Body of pancreas (tissue), 4 donors: Measurements from ENCODE around the gene FOXJ3.

Experiments used
- POLR2A ChIP-seq, 3 donors: fragments of 450-650 bp; IDR thresholded peaks; one replicate each; pipeline ENCODE4 v1.6.1; 2016; ENCODE audit warnings: antibody characterized with exemption in 3 of 3, mild to moderate bottlenecking in 2 of 3
- TF ChIP-seq, protein P1 (sequence below), 7 experiments: fragments of 450-650 bp in 4 of 7; fragments of 200-600 bp in 3 of 7; sonication (generic) in 3 of 7; IDR thresholded peaks; one replicate each; pipeline ENCODE4 v1.5.1; 2016 to 2019; ENCODE audit warnings: antibody characterized with exemption in 7 of 7

DNA sequence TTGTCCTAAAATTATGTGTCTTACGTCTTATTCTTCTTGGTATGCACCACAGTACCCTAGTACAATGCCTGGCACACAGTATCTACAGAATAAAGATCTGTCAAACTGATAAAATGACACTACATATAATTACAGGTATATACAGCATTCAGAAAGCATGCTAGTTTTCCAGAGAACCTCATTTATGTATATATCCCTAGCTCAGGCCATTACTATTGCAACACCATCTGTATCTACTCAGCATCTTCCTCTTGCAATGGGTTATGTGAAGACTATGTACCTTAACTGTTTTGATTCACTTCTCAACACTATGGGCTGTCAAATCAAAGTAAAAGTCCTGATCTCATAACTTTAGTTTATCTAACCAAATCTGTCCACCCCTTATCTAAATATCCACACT, 112.0 kb downstream of the FOXJ3 start:
- TF ChIP-seq POLR2A (IDR thresholded peaks at IDR 0.05), result no peak
- TF ChIP-seq, protein P1, sequence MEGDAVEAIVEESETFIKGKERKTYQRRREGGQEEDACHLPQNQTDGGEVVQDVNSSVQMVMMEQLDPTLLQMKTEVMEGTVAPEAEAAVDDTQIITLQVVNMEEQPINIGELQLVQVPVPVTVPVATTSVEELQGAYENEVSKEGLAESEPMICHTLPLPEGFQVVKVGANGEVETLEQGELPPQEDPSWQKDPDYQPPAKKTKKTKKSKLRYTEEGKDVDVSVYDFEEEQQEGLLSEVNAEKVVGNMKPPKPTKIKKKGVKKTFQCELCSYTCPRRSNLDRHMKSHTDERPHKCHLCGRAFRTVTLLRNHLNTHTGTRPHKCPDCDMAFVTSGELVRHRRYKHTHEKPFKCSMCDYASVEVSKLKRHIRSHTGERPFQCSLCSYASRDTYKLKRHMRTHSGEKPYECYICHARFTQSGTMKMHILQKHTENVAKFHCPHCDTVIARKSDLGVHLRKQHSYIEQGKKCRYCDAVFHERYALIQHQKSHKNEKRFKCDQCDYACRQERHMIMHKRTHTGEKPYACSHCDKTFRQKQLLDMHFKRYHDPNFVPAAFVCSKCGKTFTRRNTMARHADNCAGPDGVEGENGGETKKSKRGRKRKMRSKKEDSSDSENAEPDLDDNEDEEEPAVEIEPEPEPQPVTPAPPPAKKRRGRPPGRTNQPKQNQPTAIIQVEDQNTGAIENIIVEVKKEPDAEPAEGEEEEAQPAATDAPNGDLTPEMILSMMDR (IDR thresholded peaks at IDR 0.05), result no peak
